Right lobe of liver (tissue), 6 donors: ENCODE data around the gene CDX1. TPM values are rescaled to one million over a fixed set of nuclear protein-coding genes. Genes with fewer than 3 reads are reported as not detected.

ENCODE experiments used
- ATAC-seq, 4 donors: fragments of 200-7000 bp; cut with Tn5 transposase; one replicate each; pipeline ENCODE4 v1.9.1; 2020; ENCODE audit warnings: mild to moderate bottlenecking in 4 of 4, moderate library complexity in 4 of 4
- DNase-seq, 3 donors: peaks; one replicate each; pipeline ENCODE4 v3.0.0-alpha.2; 2020
- H3K27ac ChIP-seq, 3 donors: fragments of 200-600 bp; one replicate each; pipeline ENCODE4 v1.8.0; 2022
- H3K27me3 ChIP-seq, 2 donors: fragments of 200-600 bp; one replicate each; pipeline ENCODE4 v1.8.0; 2022
- H3K36me3 ChIP-seq, 4 donors: fragments of 200-600 bp; sonication (generic) in 1 of 4; one replicate each; pipeline versions ENCODE4 v1.5.1 to v1.8.0; 2017 to 2022; ENCODE audit warnings: control low read depth in 1 of 4
- H3K4me1 ChIP-seq, 4 donors: fragments of 200-600 bp; sonication (generic) in 1 of 4; one replicate each; pipeline versions ENCODE4 v1.5.1 to v1.8.0; 2017 to 2022; ENCODE audit warnings: control low read depth in 1 of 4
- H3K4me3 ChIP-seq, 3 donors: fragments of 200-600 bp; one replicate each; pipeline ENCODE4 v1.8.0; 2022
- H3K9me3 ChIP-seq, 4 donors: fragments of 200-600 bp; sonication (generic) in 1 of 4; one replicate each; pipeline versions ENCODE4 v1.5.1 to v1.8.0; 2017 to 2022; ENCODE audit warnings: control low read depth in 1 of 4
- POLR2A ChIP-seq: fragments of 450-650 bp; IDR thresholded peaks from one replicate; pipeline ENCODE4 v1.6.1; 2017; ENCODE audit warnings: antibody characterized with exemption, mild to moderate bottlenecking
- WGBS: methylation state at CpG from one replicate; pipeline ENCODE4 v1.1.6; 2018; ENCODE audit warnings: low coverage, low lambda C conversion rate; ENCODE audit not compliant: insufficient coverage; ENCODE audit errors: missing lambda C conversion rate; 5-methylcytosine and 5-hydroxymethylcytosine counted together
- intact Hi-C, 2 donors: fragments of 100-400 bp; cut with DNase I; formaldehyde crosslinking; loops; one replicate each; pipeline versions ENCODE4 v1.11.2 to v1.14.1; 2022
- total RNA-seq, 6 experiments: library from RNA; depleted of rRNA in 2 of 6; stranded (reverse); fragments of >200 nt in 2 of 6; fragmentation: NEBNext Ultra II Directional in 3 of 6; extraction: Animal tissue kit (Norgen Biotek cat#: 25700) in 3 of 6; gene quantifications; one replicate each; pipeline versions ENCODE4 v1.1.0 to v1.2.4, GENCODE V29; 2016 to 2023
- TF ChIP-seq, protein P1 (sequence below), 4 donors: fragments of 200-600 bp in 3 of 4; fragments of 450-650 bp in 1 of 4; IDR thresholded peaks; one replicate each; pipeline versions ENCODE4 v1.5.1 to v1.8.0; 2016 to 2022; ENCODE audit warnings: antibody characterized with exemption in 4 of 4, mild to moderate bottlenecking in 2 of 4
- donor health status: DM: no; HTN: yes; CAD: no.
- donor health status: DM: no; HTN: no; CAD: no.
- donor health status: DM: no; HTN: no; CAD: no.
- donor health status: DM: no; HTN: yes; CAD: no.
- donor health status: DM: no; HTN: yes; CAD: no.

Gene CDX1
- total RNA-seq, 6 experiments from 2014 or later, result not detected

DNA sequence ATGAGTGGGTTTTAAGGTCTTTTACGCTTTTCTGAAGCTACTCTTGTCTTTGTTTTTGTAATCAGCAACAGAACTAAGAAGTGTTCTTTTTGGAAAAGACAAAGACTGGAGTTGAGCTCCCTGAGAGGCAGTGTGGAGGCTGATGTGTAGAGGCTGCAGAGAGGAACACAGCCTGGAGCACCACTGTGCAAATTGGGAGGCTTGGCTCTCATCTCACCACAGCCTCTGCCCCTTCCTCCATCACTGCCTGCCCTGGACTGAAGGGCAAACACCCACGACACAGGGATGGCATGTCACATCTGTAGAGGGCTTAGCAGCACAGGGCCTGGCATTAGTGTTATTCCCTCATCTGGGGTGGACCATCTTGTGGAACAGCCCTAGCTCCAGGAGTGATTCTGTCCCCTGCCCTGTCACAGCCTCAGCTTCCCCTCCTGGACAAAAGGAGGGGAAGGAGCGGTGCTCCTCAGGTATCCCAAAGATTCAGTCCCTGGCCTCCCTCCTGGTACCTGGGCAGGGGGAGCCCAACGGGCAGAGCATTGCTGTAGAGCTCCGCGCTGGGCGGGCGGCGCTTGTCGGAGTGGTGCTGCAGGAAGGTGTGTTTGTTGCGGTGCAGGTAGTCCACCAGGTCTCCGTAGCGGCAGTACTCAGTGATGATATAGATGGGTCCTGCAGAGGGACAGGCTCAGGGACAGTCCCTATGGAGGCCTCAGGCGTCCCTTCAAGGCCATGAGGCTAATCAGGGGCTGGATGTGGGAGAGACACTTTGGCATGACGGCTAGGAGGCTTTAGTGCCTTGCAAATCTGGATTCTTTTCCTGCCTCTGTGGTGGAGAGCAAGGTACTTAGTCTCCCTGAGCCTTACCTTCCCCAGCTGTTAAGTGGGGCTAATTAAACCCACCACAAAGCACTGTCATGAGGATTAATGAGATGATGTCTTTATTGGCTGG, 43.8 kb upstream of the CDX1 start:
- Histone ChIP-seq H3K4me1 (no peaks in the 10 kb centered on the region), H3K27ac (no peak overlapping the region), H3K27me3 (no peaks in the 10 kb centered on the region), H3K36me3 (no peaks in the 10 kb centered on the region), H3K4me3 (no peak overlapping the region), H3K9me3 (no peaks in the 10 kb centered on the region)
- DNase-seq (peak in 1 of 3 donors; percentile 46), ATAC-seq (no peak)
- TF ChIP-seq, protein P1, sequence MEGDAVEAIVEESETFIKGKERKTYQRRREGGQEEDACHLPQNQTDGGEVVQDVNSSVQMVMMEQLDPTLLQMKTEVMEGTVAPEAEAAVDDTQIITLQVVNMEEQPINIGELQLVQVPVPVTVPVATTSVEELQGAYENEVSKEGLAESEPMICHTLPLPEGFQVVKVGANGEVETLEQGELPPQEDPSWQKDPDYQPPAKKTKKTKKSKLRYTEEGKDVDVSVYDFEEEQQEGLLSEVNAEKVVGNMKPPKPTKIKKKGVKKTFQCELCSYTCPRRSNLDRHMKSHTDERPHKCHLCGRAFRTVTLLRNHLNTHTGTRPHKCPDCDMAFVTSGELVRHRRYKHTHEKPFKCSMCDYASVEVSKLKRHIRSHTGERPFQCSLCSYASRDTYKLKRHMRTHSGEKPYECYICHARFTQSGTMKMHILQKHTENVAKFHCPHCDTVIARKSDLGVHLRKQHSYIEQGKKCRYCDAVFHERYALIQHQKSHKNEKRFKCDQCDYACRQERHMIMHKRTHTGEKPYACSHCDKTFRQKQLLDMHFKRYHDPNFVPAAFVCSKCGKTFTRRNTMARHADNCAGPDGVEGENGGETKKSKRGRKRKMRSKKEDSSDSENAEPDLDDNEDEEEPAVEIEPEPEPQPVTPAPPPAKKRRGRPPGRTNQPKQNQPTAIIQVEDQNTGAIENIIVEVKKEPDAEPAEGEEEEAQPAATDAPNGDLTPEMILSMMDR (IDR thresholded peaks at IDR 0.05), result no peak
- no peak for TF ChIP-seq POLR2A
- WGBS, result 89% methylated on average over 3 of the region's 15 CpGs
- intact Hi-C loops, result no loop called here

DNA sequence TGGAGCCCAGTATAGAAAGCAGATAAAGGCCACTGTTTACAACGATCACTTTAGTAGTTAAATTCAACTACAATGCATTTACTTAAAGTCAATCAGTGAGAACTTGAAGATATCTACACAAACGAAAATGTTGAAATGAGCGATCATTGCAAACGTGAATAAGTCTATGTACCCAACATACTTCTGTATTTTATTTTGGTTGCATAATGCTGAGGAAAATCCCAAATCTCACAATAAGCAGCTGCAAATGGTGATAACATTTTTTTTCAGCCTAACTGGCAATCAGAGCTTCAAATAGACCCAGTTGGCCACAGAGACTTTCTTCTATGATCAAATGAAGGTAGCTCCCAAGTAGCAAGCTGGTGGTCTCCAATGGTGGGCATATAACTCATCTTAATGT, 43.0 kb upstream of the CDX1 start:
- 63% methylated on average over 4 of the region's 4 CpGs for WGBS
- intact Hi-C loops, result no loop called here
- Histone ChIP-seq H3K27ac (no peak overlapping the region), H3K27me3 (no peaks in the 10 kb centered on the region), H3K4me1 (no peaks in the 10 kb centered on the region), H3K36me3 (no peaks in the 10 kb centered on the region), H3K4me3 (no peak overlapping the region), H3K9me3 (no peaks in the 10 kb centered on the region)
- ATAC-seq (no peak), DNase-seq (no peak)
- TF ChIP-seq, protein P1 (IDR thresholded peaks at IDR 0.05), result no peak
- TF ChIP-seq POLR2A, result no peak

DNA sequence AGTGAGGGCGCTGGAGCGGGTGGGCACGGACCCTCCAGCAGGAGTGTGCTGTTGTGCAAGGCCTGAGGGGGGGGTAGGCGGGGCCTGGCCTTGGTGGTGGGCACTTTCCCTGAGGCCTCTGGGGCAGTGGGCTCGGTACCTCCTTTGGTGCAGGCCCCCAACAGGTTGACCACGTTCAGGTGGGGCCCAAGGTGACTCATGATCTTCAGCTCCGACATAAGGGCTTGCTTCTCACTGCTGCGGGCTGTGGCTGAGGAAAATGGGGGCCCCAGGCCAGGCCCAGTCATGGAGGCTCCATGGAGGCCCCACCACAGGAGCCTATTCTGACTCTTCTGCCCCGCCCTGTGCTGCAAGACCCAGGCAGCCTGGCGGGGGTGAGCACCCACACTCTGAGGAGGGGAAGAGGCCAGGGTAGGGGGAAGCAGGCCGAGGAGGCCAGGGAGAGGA, 42.4 kb upstream of the CDX1 start:
- Histone ChIP-seq H3K27ac (no peak overlapping the region), H3K4me3 (no peak overlapping the region), H3K4me1 (peaks cover 0 to 2% (median under 1%) of the 10 kb centered on the region in 4 donors), H3K36me3 (no peaks in the 10 kb centered on the region), H3K27me3 (no peaks in the 10 kb centered on the region), H3K9me3 (no peaks in the 10 kb centered on the region)
- WGBS, result no CpG with 5 or more reads among the region's 11 CpGs
- TF ChIP-seq, protein P1 (IDR thresholded peaks at IDR 0.05), result no peak
- no peak for TF ChIP-seq POLR2A
- ATAC-seq (peak in 2 of 4 donors; percentile 13 to 14), DNase-seq (peak in 1 of 3 donors; percentile 49)
- intact Hi-C loops, result no loop called here

DNA sequence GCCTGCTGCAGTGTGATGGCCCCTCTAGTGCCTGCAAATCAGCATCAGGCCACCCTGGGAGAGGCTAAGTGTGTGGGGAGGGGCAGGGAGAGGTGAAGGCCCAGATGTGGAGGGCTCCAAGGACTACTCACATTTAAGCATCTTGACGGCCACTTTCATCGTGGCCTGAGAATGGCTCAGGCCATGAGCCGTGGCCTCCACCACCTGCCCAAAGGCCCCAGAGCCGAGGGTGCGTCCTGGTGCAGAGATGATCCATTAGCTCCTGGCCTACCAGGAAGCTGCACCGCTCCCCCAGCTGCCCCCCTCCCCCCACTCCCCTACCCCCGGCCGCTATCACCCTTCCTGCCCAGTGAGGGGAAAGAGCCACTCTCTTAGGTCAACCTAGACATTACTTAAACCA, 42.0 kb upstream of the CDX1 start:
- H3K4me1 ChIP-seq, result peaks cover 0 to 7% (median 3%) of the 10 kb centered on the region in 4 donors
- TF ChIP-seq POLR2A, result no peak
- intact Hi-C loops, result no loop called here
- H3K27me3 ChIP-seq, result no peaks in the 10 kb centered on the region
- DNase-seq (no peak), ATAC-seq (no peak)
- no CpG with 5 or more reads among the region's 8 CpGs for WGBS
- H3K36me3 ChIP-seq, result no peaks in the 10 kb centered on the region
- no peak overlapping the region for H3K4me3 ChIP-seq
- H3K27ac ChIP-seq, result no peak overlapping the region
- no peaks in the 10 kb centered on the region for H3K9me3 ChIP-seq

DNA sequence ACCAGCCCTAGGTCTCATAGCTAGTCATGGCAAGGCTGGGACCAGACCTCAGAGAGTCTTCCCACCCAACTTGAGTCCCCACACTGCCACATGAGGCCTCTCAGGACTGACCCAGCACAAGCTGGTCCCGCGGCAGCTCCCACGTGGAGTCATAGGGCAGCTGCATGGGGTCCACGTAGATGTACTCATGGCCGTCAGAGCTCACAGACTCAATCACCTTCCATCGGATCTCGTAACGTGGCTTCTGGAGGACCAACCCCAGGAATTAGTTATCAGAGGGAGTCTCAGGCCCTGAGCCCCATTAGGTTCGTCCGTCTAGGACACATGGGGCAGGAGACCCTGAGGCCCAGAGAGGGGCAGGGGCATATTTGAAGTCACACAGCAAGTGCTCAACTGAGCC, 41.2 kb upstream of the CDX1 start:
- TF ChIP-seq POLR2A, result no peak
- TF ChIP-seq, protein P1 (IDR thresholded peaks at IDR 0.05), result no peak
- peak in 1 of 3 donors; percentile 34 for DNase-seq
- H3K27me3 ChIP-seq, result no peaks in the 10 kb centered on the region
- H3K36me3 ChIP-seq, result no peaks in the 10 kb centered on the region
- H3K4me3 ChIP-seq, result no peak overlapping the region
- intact Hi-C loops, result no loop called here
- WGBS, result no CpG with 5 or more reads among the region's 10 CpGs
- no peak overlapping the region for H3K27ac ChIP-seq
- peaks cover 0 to 14% (median 6%) of the 10 kb centered on the region in 4 donors for H3K4me1 ChIP-seq
- no peaks in the 10 kb centered on the region for H3K9me3 ChIP-seq
- ATAC-seq, result no peak
